ENCODE measurements around the gene SRPK2.

DNA sequence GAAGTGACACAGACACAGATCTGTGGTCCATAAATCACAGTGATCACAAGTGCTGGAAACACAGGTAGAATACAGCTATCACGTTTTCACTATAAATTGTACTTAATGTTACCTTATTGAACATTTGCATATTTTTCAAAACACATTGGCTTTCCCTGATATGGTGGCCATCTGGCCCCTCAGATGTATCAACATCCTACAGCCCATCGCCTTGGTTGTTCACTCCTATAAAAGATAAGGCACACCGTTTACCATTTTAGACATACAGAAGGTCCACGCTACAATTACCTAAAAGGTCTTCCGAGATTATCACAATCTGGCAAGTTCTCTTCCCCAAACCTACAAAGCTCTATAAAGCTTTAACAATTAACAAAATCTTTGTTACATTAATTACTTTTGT, 91.4 kb downstream of the SRPK2 start:
- TF ChIP-seq, protein P1, sequence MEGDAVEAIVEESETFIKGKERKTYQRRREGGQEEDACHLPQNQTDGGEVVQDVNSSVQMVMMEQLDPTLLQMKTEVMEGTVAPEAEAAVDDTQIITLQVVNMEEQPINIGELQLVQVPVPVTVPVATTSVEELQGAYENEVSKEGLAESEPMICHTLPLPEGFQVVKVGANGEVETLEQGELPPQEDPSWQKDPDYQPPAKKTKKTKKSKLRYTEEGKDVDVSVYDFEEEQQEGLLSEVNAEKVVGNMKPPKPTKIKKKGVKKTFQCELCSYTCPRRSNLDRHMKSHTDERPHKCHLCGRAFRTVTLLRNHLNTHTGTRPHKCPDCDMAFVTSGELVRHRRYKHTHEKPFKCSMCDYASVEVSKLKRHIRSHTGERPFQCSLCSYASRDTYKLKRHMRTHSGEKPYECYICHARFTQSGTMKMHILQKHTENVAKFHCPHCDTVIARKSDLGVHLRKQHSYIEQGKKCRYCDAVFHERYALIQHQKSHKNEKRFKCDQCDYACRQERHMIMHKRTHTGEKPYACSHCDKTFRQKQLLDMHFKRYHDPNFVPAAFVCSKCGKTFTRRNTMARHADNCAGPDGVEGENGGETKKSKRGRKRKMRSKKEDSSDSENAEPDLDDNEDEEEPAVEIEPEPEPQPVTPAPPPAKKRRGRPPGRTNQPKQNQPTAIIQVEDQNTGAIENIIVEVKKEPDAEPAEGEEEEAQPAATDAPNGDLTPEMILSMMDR (IDR thresholded peaks at IDR 0.05), result no peak
- TF ChIP-seq EZH2 (IDR thresholded peaks at IDR 0.05; ENCODE audit: borderline replicate concordance, insufficient read depth, low read depth, low read length, poor library complexity, severe bottlenecking), result no peak
